HCT116 (cell line): ENCODE measurements around the gene PRKACA. TPM values are rescaled to one million over a fixed set of nuclear protein-coding genes. Genes with fewer than 3 reads are reported as not detected.

ENCODE experiments used
- ATAC-seq: fragments of 200-7000 bp; cut with Tn5 transposase; 2 replicates; pipeline ENCODE4 v1.9.1; 2020; ENCODE audit warnings: mild to moderate bottlenecking, moderate library complexity
- BruUV-seq: library from RNA; stranded (reverse); fragments of 400-500 nt; replicated peaks from 2 replicates; lab custom pipeline; 2021; lab: Mats Ljungman, UMichigan
- CTCF ChIA-PET: fragments of 300-600 bp; sonication (Branson Sonifier 250); formaldehyde crosslinking; loops from one replicate; lab custom pipeline; 2021; ENCODE audit warnings: antibody characterized with exemption; lab: Charles Lee
- POLR2A ChIA-PET: fragments of 300-600, 350-600 bp; sonication (Branson Sonifier 250); formaldehyde crosslinking; loops from one replicate; lab custom pipeline; 2021; ENCODE audit warnings: antibody characterized with exemption; lab: Charles Lee
- RAD21 ChIA-PET, 2 experiments: fragments of 300-600 bp; sonication (Branson Sonifier 250); formaldehyde crosslinking; loops; one replicate each; lab custom pipeline; 2023; ENCODE audit warnings: low total read pairs in 2 of 2; ENCODE audit not compliant: uncharacterized antibody in 2 of 2, unreplicated experiment in 2 of 2, low non-redundant PET in 1 of 2; lab: Charles Lee
- DNase-seq: peaks from one replicate; pipeline ENCODE4 v3.0.0-alpha.2; 2010; ENCODE audit warnings: low read depth, low spot score
- H2AFZ ChIP-seq: fragments of 200-600 bp; shearing (Covaris generic), sonication (generic); 2 replicates; pipeline ENCODE4 v1.6.1; 2017; ENCODE audit warnings: low read depth, mixed run types, mixed read lengths, antibody characterized with exemption, low read length; ENCODE audit not compliant: poor library complexity, severe bottlenecking
- H3K27ac ChIP-seq: 2 replicates; pipeline ENCODE4 v1.5.1; 2012; ENCODE audit warnings: low read depth, low read length
- H3K27me3 ChIP-seq: fragments of 200-600 bp; sonication (generic); 2 replicates; pipeline ENCODE4 v1.6.1; 2016; ENCODE audit warnings: mixed run types, low read length, mixed read lengths; ENCODE audit not compliant: insufficient read depth
- H3K36me3 ChIP-seq, 2 experiments: fragments of 200-500 bp in 1 of 2; fragments of 200-600 bp in 1 of 2; sonication (Bioruptor generic) in 1 of 2; sonication (generic) in 1 of 2; 2 replicates each; pipeline versions ENCODE4 v1.5.1 to v1.6.1; 2014 to 2016; ENCODE audit warnings: low read length in 2 of 2, inconsistent platforms in 1 of 2, mixed read lengths in 1 of 2, mixed run types in 1 of 2; ENCODE audit not compliant: insufficient read depth in 2 of 2, control insufficient read depth in 1 of 2
- H3K4me1 ChIP-seq, 2 experiments: fragments of 200-600 bp in 1 of 2; sonication (generic) in 1 of 2; 2 replicates each; pipeline versions ENCODE4 v1.5.1 to v1.6.1; 2012 to 2017; ENCODE audit warnings: low read length in 2 of 2, inconsistent platforms in 1 of 2, mild to moderate bottlenecking in 1 of 2, mixed read lengths in 1 of 2, mixed run types in 1 of 2, moderate library complexity in 1 of 2; ENCODE audit not compliant: insufficient read depth in 2 of 2, control insufficient read depth in 1 of 2
- H3K4me2 ChIP-seq: fragments of 200-600 bp; sonication (generic); 2 replicates; pipeline ENCODE4 v1.6.1; 2017; ENCODE audit warnings: mixed run types, low read length, mixed read lengths
- H3K4me3 ChIP-seq, 2 experiments: fragments of 200-600 bp in 1 of 2; sonication (generic) in 1 of 2; replicated peaks in 1 of 2; 2 replicates each; pipeline ENCODE4 v1.5.1; 2011 to 2016; ENCODE audit warnings: low read length in 2 of 2, control low read depth in 1 of 2, low read depth in 1 of 2, mild to moderate bottlenecking in 1 of 2, mixed read lengths in 1 of 2, mixed run types in 1 of 2
- H3K79me2 ChIP-seq: fragments of 200-600 bp; sonication (generic); 2 replicates; pipeline ENCODE4 v1.6.1; 2017; ENCODE audit warnings: mild to moderate bottlenecking, mixed run types, low read length, moderate library complexity, mixed read lengths; ENCODE audit not compliant: insufficient read depth
- H3K9ac ChIP-seq: fragments of 200-600 bp; sonication (generic); 2 replicates; pipeline ENCODE4 v1.6.1; 2016; ENCODE audit warnings: low read length, mixed read lengths
- H3K9me2 ChIP-seq: fragments of 200-600 bp; sonication (generic), shearing (Covaris generic); 2 replicates; pipeline ENCODE4 v1.6.1; 2017; ENCODE audit warnings: mixed run types, mild to moderate bottlenecking, moderate library complexity; ENCODE audit not compliant: insufficient read depth
- H3K9me3 ChIP-seq, 2 experiments: fragments of 200-500 bp in 1 of 2; fragments of 200-600 bp in 1 of 2; sonication (Bioruptor generic) in 1 of 2; sonication (generic) in 1 of 2; 2 replicates each; pipeline ENCODE4 v1.6.1; 2014 to 2017; ENCODE audit warnings: low read length in 2 of 2, mixed read lengths in 2 of 2, inconsistent platforms in 1 of 2, low read depth in 1 of 2, mild to moderate bottlenecking in 1 of 2, mixed run types in 1 of 2, moderate library complexity in 1 of 2; ENCODE audit not compliant: control insufficient read depth in 1 of 2, insufficient read depth in 1 of 2
- H4K20me1 ChIP-seq: fragments of 200-600 bp; sonication (generic), shearing (Covaris generic); 2 replicates; pipeline ENCODE4 v1.6.1; 2017; ENCODE audit warnings: mixed run types, mild to moderate bottlenecking, moderate library complexity; ENCODE audit not compliant: insufficient read depth
- EGR1 ChIP-seq: IDR thresholded peaks from 2 replicates; pipeline ENCODE4 v1.6.1; 2012; ENCODE audit warnings: low read depth
- ELF1 ChIP-seq: IDR thresholded peaks from 2 replicates; pipeline ENCODE4 v1.6.1; 2012; ENCODE audit warnings: low read depth, borderline replicate concordance
- EZH2 ChIP-seq: fragments of 200-600 bp; sonication (generic); IDR thresholded peaks from 2 replicates; pipeline ENCODE4 v1.6.1; 2017; ENCODE audit warnings: antibody characterized with exemption, mixed run types
- EZH2phosphoT487 ChIP-seq: fragments of 200-600 bp; IDR thresholded peaks from 2 replicates; pipeline ENCODE4 v1.6.1; 2018; ENCODE audit warnings: antibody characterized with exemption, borderline replicate concordance
- JUND ChIP-seq: IDR thresholded peaks from 2 replicates; pipeline ENCODE4 v1.6.1; 2012
- POLR2AphosphoS5 ChIP-seq: IDR thresholded peaks from 2 replicates; pipeline ENCODE4 v1.6.1; 2011; ENCODE audit warnings: mild to moderate bottlenecking, low read depth, low read length, moderate library complexity
- RAD21 ChIP-seq: IDR thresholded peaks from 2 replicates; pipeline ENCODE4 v1.6.1; 2012; ENCODE audit warnings: low read depth, mild to moderate bottlenecking
- SIN3A ChIP-seq: IDR thresholded peaks from 2 replicates; pipeline ENCODE4 v1.6.1; 2012; ENCODE audit warnings: low read depth
- SP1 ChIP-seq: IDR thresholded peaks from 2 replicates; pipeline ENCODE4 v1.6.1; 2012; ENCODE audit warnings: low read depth
- SRF ChIP-seq: IDR thresholded peaks from 2 replicates; pipeline ENCODE4 v1.6.1; 2012; ENCODE audit warnings: low read depth
- YY1 ChIP-seq: IDR thresholded peaks from 2 replicates; pipeline ENCODE4 v1.6.1; 2011; ENCODE audit warnings: low read length, low read depth, moderate library complexity, mild to moderate bottlenecking; ENCODE audit not compliant: insufficient replicate concordance; ENCODE audit errors: extremely low read depth
- ZNF274 ChIP-seq: fragments of 200-500 bp; sonication (Bioruptor generic); IDR thresholded peaks from 2 replicates; pipeline ENCODE4 v1.6.1; 2014; ENCODE audit warnings: mild to moderate bottlenecking, low read depth, low read length, inconsistent platforms
- intact Hi-C: fragments of 100-400 bp; cut with micrococcal nuclease; formaldehyde crosslinking; loops from 2 replicates; pipeline ENCODE4 v1.10.0; 2022
- total RNA-seq: library from RNA; stranded (reverse); gene quantifications from one replicate; pipeline ENCODE4 v1.2.1, GENCODE V29; 2021; ENCODE audit not compliant: unreplicated experiment
- TF ChIP-seq, protein P1 (sequence below), 3 experiments: fragments of 200-600 bp in 1 of 3; sonication (generic) in 1 of 3; IDR thresholded peaks in 2 of 3; conservative IDR thresholded peaks in 1 of 3; 2 replicates each; pipeline ENCODE4 v1.5.1; 2012 to 2017; ENCODE audit warnings: low read depth in 2 of 3, low read length in 2 of 3, antibody characterized with exemption in 1 of 3, borderline replicate concordance in 1 of 3, control low read depth in 1 of 3, mild to moderate bottlenecking in 1 of 3, mixed read lengths in 1 of 3, mixed run types in 1 of 3, moderate library complexity in 1 of 3; ENCODE audit not compliant: insufficient read depth in 1 of 3
- TF ChIP-seq, protein P2 (sequence below): IDR thresholded peaks from 2 replicates; pipeline ENCODE4 v1.6.1; 2012

The PRKACA gene
- total RNA-seq, 1 experiment from 2014 or later, result 95.7 TPM

DNA sequence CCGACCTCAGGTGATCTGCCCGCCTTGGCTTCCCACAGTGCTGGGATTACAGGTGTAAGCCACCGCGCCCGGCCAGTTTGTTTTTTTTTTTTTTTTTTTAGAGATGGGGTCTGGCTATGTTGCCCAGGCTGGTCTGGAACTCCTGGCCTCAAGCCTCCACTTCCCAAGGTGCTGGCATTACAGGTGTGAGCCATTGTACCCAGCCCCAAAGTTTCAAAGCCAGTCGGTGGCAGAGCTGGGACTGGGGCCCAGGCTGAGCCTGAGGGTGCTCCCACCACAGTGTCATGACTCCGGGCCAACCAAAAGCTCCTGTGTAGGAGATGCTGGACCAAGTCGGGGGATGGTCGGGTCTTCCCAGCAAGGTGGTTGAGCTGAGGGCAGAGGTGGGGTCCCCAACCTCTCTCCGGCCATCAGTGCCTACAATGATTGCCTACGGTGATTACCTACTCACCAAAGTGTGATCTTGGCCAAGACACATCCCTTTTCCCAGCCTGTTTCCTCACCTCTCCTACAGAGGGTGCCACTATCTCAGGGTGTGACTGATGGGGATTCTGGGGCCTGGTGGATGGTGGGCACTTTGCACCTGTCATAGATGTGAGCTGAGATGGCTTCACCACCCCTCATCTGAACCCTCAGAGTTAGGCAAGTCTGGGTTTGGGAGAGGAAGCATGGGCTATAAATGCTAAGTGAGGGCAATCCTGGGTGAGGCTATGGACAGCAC is 21.1 kb downstream of the PRKACA start:
- ChIA-PET RAD21 (no interaction called here), CTCF (interaction anchor here (1.3 kb wide), 1 partner anchor 22 kb away, joined by 3 read pairs; no protein-coding TSS in a partner anchor), POLR2A (no interaction called here)
- H3K79me2 ChIP-seq, result no peaks in the 10 kb centered on the region
- no peak overlapping the region for H3K9ac ChIP-seq
- no peak for DNase-seq
- H3K27me3 ChIP-seq, result no peaks in the 10 kb centered on the region
- H3K4me2 ChIP-seq, result no peak overlapping the region
- no peak overlapping the region for H3K27ac ChIP-seq
- ATAC-seq, result peak; percentile 47
- no peak overlapping the region for H2AFZ ChIP-seq
- intact Hi-C loops, result no loop called here
- peaks cover 7 to 9% of the 10 kb centered on the region in 2 experiments for H3K4me1 ChIP-seq
- H3K9me2 ChIP-seq, result no peaks in the 10 kb centered on the region
- H3K4me3 ChIP-seq, result no peak overlapping the region
- H4K20me1 ChIP-seq, result no peaks in the 10 kb centered on the region
- peaks cover 6 to 14% of the 10 kb centered on the region in 2 experiments; a peak in 3 of 4 replicates for H3K36me3 ChIP-seq
- peaks cover 3 to 7% of the 10 kb centered on the region in 2 experiments; a peak in 1 of 4 replicates for H3K9me3 ChIP-seq
- no TSS peak for BruUV-seq
- no peak for TF ChIP-seq EZH2
- TF ChIP-seq RAD21, result peak; percentile 39; the same call in 1 of the 2 replicates
- no peak for TF ChIP-seq SRF
- TF ChIP-seq, protein P1, sequence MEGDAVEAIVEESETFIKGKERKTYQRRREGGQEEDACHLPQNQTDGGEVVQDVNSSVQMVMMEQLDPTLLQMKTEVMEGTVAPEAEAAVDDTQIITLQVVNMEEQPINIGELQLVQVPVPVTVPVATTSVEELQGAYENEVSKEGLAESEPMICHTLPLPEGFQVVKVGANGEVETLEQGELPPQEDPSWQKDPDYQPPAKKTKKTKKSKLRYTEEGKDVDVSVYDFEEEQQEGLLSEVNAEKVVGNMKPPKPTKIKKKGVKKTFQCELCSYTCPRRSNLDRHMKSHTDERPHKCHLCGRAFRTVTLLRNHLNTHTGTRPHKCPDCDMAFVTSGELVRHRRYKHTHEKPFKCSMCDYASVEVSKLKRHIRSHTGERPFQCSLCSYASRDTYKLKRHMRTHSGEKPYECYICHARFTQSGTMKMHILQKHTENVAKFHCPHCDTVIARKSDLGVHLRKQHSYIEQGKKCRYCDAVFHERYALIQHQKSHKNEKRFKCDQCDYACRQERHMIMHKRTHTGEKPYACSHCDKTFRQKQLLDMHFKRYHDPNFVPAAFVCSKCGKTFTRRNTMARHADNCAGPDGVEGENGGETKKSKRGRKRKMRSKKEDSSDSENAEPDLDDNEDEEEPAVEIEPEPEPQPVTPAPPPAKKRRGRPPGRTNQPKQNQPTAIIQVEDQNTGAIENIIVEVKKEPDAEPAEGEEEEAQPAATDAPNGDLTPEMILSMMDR (IDR thresholded peaks at IDR 0.05 in 2 of 3, conservative IDR thresholded peaks at IDR 0.05 in 1 of 3; ENCODE audit: borderline replicate concordance in 1 of 3, insufficient read depth in 1 of 3, low read depth in 2 of 3, low read length in 2 of 3), result peak in 2 of 3 experiments; percentile 31 to 45; a peak in 4 of 6 replicates

DNA sequence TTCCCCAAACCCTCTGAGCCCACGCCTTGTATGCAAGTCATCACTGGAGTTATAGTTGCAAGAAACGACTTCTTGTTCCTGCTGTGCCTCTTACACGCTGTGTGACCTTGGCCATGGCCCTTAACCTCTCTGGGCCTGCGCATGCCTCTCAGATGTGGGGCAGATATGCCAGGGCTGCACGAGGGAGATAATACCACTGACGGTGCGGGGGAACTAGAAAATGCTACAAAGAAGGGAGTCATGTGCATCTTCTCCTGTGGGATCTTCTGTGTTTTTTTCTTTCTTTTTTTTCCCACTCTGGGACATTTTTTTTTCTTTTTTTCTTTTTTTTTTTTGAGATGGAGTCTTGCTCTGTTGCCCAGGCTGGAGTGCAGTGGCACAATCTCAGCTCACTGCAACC is 22.7 kb downstream of the PRKACA start:
- peaks cover 4 to 6% of the 10 kb centered on the region in 2 experiments; a peak in 3 of 4 replicates for H3K36me3 ChIP-seq
- H4K20me1 ChIP-seq, result no peaks in the 10 kb centered on the region
- ATAC-seq (no peak), DNase-seq (no peak)
- RAD21 ChIA-PET, result no interaction called here
- H3K4me1 ChIP-seq, result peaks cover 7 to 13% of the 10 kb centered on the region in 2 experiments
- POLR2A ChIA-PET, result interaction anchor here (0.6 kb wide), 1 partner anchor 327 kb away, joined by 3 read pairs; no protein-coding TSS in a partner anchor
- H3K27ac ChIP-seq, result no peak overlapping the region
- no peaks in the 10 kb centered on the region for H3K79me2 ChIP-seq
- no peak overlapping the region for H3K4me3 ChIP-seq
- CTCF ChIA-PET, result no interaction called here
- H3K9me3 ChIP-seq, result peaks cover 3 to 7% of the 10 kb centered on the region in 2 experiments; a peak in 1 of 4 replicates
- H3K9ac ChIP-seq, result no peak overlapping the region
- intact Hi-C loops, result no loop called here
- BruUV-seq, result TSS peak; percentile 13
- no peaks in the 10 kb centered on the region for H3K9me2 ChIP-seq
- H3K27me3 ChIP-seq, result no peaks in the 10 kb centered on the region
- H2AFZ ChIP-seq, result no peak overlapping the region
- no peak overlapping the region for H3K4me2 ChIP-seq
- TF ChIP-seq, protein P1 (IDR thresholded peaks at IDR 0.05 in 2 of 3, conservative IDR thresholded peaks at IDR 0.05 in 1 of 3; ENCODE audit: borderline replicate concordance in 1 of 3, insufficient read depth in 1 of 3, low read depth in 2 of 3, low read length in 2 of 3), result no peak
- TF ChIP-seq YY1 (no peak), SRF (no peak), ELF1 (no peak), ZNF274 (no peak), EZH2 (no peak), RAD21 (no peak), POLR2AphosphoS5 (no peak), SP1 (no peak), SIN3A (no peak), EZH2phosphoT487 (no peak), EGR1 (no peak), JUND (no peak)
- TF ChIP-seq, protein P2, sequence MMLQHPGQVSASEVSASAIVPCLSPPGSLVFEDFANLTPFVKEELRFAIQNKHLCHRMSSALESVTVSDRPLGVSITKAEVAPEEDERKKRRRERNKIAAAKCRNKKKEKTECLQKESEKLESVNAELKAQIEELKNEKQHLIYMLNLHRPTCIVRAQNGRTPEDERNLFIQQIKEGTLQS, result no peak
